HEK293 (cell line): ENCODE results near the gene CLN5.

Experiments used
- HOXC10 ChIP-seq: sonication (generic); formaldehyde crosslinking; IDR thresholded peaks from 2 replicates; pipeline ENCODE4 v1.8.1; 2023; ENCODE audit warnings: mild to moderate bottlenecking, missing genetic modification reagents
- HOXD13 ChIP-seq: sonication (generic); formaldehyde crosslinking; IDR thresholded peaks from 2 replicates; pipeline ENCODE4 v1.8.0; 2022; ENCODE audit warnings: missing genetic modification reagents, borderline replicate concordance
- KLF1 ChIP-seq: fragments of 450-650 bp; formaldehyde crosslinking; IDR thresholded peaks from 2 replicates; pipeline ENCODE4 v1.5.1; 2016; ENCODE audit warnings: missing biosample characterization, missing genetic modification characterization
- REPIN1 ChIP-seq: fragments of 450-650 bp; formaldehyde crosslinking; IDR thresholded peaks from 2 replicates; pipeline ENCODE4 v1.5.1; 2017; ENCODE audit warnings: missing biosample characterization, missing genetic modification characterization, low read depth
- SCRT1 ChIP-seq: fragments of 450-650 bp; formaldehyde crosslinking; IDR thresholded peaks from 2 replicates; pipeline ENCODE4 v1.5.1; 2016; ENCODE audit warnings: missing biosample characterization, missing genetic modification characterization, borderline replicate concordance
- TCF7L2 ChIP-seq: IDR thresholded peaks from 2 replicates; pipeline ENCODE4 v1.6.1; 2011; ENCODE audit warnings: low read depth, mild to moderate bottlenecking, inconsistent platforms, low read length, moderate library complexity, borderline replicate concordance
- WT1 ChIP-seq: fragments of 450-650 bp; formaldehyde crosslinking; IDR thresholded peaks from 2 replicates; pipeline ENCODE4 v1.5.1; 2016; ENCODE audit warnings: missing biosample characterization, missing genetic modification characterization
- YY2 ChIP-seq: fragments of 450-650 bp; formaldehyde crosslinking; IDR thresholded peaks from 2 replicates; pipeline ENCODE4 v1.5.1; 2016; ENCODE audit warnings: missing biosample characterization, missing genetic modification characterization
- ZFHX2 ChIP-seq: fragments of 450-650 bp; formaldehyde crosslinking; conservative IDR thresholded peaks from 2 replicates; pipeline ENCODE4 v1.5.1; 2016; ENCODE audit warnings: missing biosample characterization, missing genetic modification characterization
- ZFP3 ChIP-seq: fragments of 450-650 bp; formaldehyde crosslinking; IDR thresholded peaks from 2 replicates; pipeline ENCODE4 v1.5.1; 2016; ENCODE audit warnings: low read depth, missing biosample characterization, missing genetic modification characterization
- ZNF175 ChIP-seq: fragments of 450-650 bp; formaldehyde crosslinking; IDR thresholded peaks from 2 replicates; pipeline ENCODE4 v1.5.1; 2016; ENCODE audit warnings: missing biosample characterization, missing genetic modification characterization
- ZNF19 ChIP-seq: fragments of 450-650 bp; formaldehyde crosslinking; IDR thresholded peaks from 2 replicates; pipeline ENCODE4; 2016; ENCODE audit warnings: missing biosample characterization, missing genetic modification characterization, low read depth
- ZNF24 ChIP-seq: fragments of 450-650 bp; formaldehyde crosslinking; IDR thresholded peaks from 2 replicates; pipeline ENCODE4 v1.5.1; 2016; ENCODE audit warnings: missing biosample characterization, missing genetic modification characterization
- ZNF266 ChIP-seq: fragments of 450-650 bp; formaldehyde crosslinking; IDR thresholded peaks from 2 replicates; pipeline ENCODE4 v1.5.1; 2016; ENCODE audit warnings: missing biosample characterization, missing genetic modification characterization, low read depth
- ZNF274 ChIP-seq, 2 experiments: fragments of 200-500 bp in 1 of 2; fragments of 450-650 bp in 1 of 2; sonication (Bioruptor generic) in 1 of 2; formaldehyde crosslinking in 1 of 2; IDR thresholded peaks; 2 replicates each; pipeline versions ENCODE4 v1.5.1 to v1.6.1; 2014 to 2016; ENCODE audit warnings: borderline replicate concordance in 1 of 2, inconsistent platforms in 1 of 2, low read length in 1 of 2, missing biosample characterization in 1 of 2, missing genetic modification characterization in 1 of 2
- ZNF302 ChIP-seq: fragments of 450-650 bp; formaldehyde crosslinking; IDR thresholded peaks from 2 replicates; pipeline ENCODE4 v1.5.1; 2016; ENCODE audit warnings: missing biosample characterization, missing genetic modification characterization, low read depth
- ZNF324 ChIP-seq: fragments of 450-650 bp; formaldehyde crosslinking; IDR thresholded peaks from 2 replicates; pipeline ENCODE4 v1.5.1; 2016; ENCODE audit warnings: missing biosample characterization, missing genetic modification characterization
- ZNF341 ChIP-seq: fragments of 450-650 bp; formaldehyde crosslinking; IDR thresholded peaks from 2 replicates; pipeline ENCODE4; 2016; ENCODE audit warnings: low read depth, missing biosample characterization, missing genetic modification characterization
- ZNF350 ChIP-seq: fragments of 450-650 bp; formaldehyde crosslinking; IDR thresholded peaks from 2 replicates; pipeline ENCODE4 v1.5.0; 2017; ENCODE audit warnings: missing biosample characterization, mild to moderate bottlenecking, missing genetic modification characterization
- ZNF366 ChIP-seq: fragments of 450-650 bp; formaldehyde crosslinking; conservative IDR thresholded peaks from 2 replicates; pipeline ENCODE4 v1.5.1; 2016; ENCODE audit warnings: missing biosample characterization, missing genetic modification characterization
- ZNF423 ChIP-seq: fragments of 450-650 bp; formaldehyde crosslinking; IDR thresholded peaks from 2 replicates; pipeline ENCODE4 v1.5.1; 2016; ENCODE audit warnings: missing biosample characterization, missing genetic modification characterization
- ZNF510 ChIP-seq: fragments of 450-650 bp; formaldehyde crosslinking; IDR thresholded peaks from 2 replicates; pipeline ENCODE4 v1.5.1; 2018; ENCODE audit warnings: mild to moderate bottlenecking, missing genetic modification characterization, missing biosample characterization; ENCODE audit not compliant: insufficient replicate concordance
- ZNF514 ChIP-seq: fragments of 450-650 bp; formaldehyde crosslinking; IDR thresholded peaks from 2 replicates; pipeline ENCODE4 v1.5.1; 2016; ENCODE audit warnings: missing biosample characterization, missing genetic modification characterization
- ZNF549 ChIP-seq: fragments of 450-650 bp; IDR thresholded peaks from 2 replicates; pipeline ENCODE4 v1.5.1; 2018; ENCODE audit warnings: missing biosample characterization, missing genetic modification characterization, mild to moderate bottlenecking, inconsistent platforms, moderate library complexity
- ZNF585B ChIP-seq: fragments of 450-650 bp; formaldehyde crosslinking; IDR thresholded peaks from 2 replicates; pipeline ENCODE4 v1.5.1; 2016; ENCODE audit warnings: missing biosample characterization, missing genetic modification characterization
- ZNF600 ChIP-seq: fragments of 450-650 bp; formaldehyde crosslinking; IDR thresholded peaks from 2 replicates; pipeline ENCODE4 v1.5.1; 2016; ENCODE audit warnings: missing biosample characterization, missing genetic modification characterization
- ZSCAN16 ChIP-seq: fragments of 450-650 bp; formaldehyde crosslinking; IDR thresholded peaks from 2 replicates; pipeline ENCODE4 v1.5.1; 2016; ENCODE audit warnings: missing biosample characterization, missing genetic modification characterization
- TF ChIP-seq, protein P1 (sequence below): fragments of 450-650 bp; formaldehyde crosslinking; IDR thresholded peaks from 2 replicates; pipeline ENCODE4 v1.5.1; 2017; ENCODE audit warnings: missing biosample characterization, missing genetic modification characterization
- TF ChIP-seq, protein P2 (sequence below): fragments of 450-650 bp; formaldehyde crosslinking; IDR thresholded peaks from 2 replicates; pipeline ENCODE4 v1.5.1; 2017; ENCODE audit warnings: missing biosample characterization, missing genetic modification characterization
- TF ChIP-seq, protein P3 (sequence below): fragments of 450-650 bp; formaldehyde crosslinking; IDR thresholded peaks from 2 replicates; pipeline ENCODE4 v1.5.1; 2016; ENCODE audit warnings: missing biosample characterization, missing genetic modification characterization
- TF ChIP-seq, protein P4 (sequence below): fragments of 450-650 bp; formaldehyde crosslinking; IDR thresholded peaks from 2 replicates; pipeline ENCODE4 v1.5.1; 2016; ENCODE audit warnings: missing biosample characterization, missing genetic modification characterization
- TF ChIP-seq, protein P5 (sequence below): fragments of 450-650 bp; formaldehyde crosslinking; IDR thresholded peaks from 2 replicates; pipeline ENCODE4 v1.5.1; 2016; ENCODE audit warnings: missing biosample characterization, missing genetic modification characterization

Gene CLN5

DNA sequence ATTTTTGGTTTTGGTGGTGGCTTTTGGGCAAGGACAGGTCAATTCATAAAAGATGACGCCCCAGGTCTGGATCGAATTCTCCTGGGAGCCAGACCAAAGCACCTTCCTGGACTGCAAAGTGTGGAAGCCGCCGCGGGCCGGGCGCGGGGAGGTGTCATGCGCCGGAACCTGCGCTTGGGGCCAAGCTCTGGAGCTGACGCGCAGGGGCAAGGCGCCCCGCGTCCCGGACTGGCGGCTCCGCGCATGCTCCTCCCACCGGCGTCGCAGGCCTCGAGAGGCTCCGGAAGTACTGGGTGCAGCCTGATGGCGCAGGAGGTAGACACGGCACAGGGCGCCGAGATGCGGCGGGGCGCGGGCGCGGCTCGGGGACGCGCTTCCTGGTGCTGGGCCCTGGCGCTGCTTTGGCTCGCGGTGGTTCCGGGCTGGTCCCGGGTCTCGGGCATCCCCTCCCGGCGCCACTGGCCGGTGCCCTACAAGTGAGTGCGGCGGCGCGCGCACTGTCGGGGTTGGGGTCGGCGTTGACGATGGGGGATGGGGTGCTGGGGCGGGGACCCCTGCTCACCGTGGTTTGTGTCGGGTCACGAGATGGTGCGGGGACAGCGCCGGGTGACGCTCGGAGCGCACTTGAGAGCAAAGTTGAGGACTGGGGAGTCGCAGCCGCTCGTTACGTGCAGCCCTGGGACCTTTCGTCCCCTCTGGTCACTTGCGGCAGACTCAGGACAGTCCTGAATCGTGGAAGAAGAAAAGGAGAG is at the start of gene CLN5 (continued):
- TF ChIP-seq, protein P1, sequence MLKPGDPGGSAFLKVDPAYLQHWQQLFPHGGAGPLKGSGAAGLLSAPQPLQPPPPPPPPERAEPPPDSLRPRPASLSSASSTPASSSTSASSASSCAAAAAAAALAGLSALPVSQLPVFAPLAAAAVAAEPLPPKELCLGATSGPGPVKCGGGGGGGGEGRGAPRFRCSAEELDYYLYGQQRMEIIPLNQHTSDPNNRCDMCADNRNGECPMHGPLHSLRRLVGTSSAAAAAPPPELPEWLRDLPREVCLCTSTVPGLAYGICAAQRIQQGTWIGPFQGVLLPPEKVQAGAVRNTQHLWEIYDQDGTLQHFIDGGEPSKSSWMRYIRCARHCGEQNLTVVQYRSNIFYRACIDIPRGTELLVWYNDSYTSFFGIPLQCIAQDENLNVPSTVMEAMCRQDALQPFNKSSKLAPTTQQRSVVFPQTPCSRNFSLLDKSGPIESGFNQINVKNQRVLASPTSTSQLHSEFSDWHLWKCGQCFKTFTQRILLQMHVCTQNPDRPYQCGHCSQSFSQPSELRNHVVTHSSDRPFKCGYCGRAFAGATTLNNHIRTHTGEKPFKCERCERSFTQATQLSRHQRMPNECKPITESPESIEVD (tag by site-specific recombination) = no peak
- TF ChIP-seq TCF7L2 (no peak), ZNF266 (tag by site-specific recombination) (no peak), REPIN1 (tag by site-specific recombination) (no peak), ZNF600 (peak; percentile 82), WT1 (tag by site-specific recombination) (no peak; the same call in 1 of the 2 replicates), ZNF366 (tag by site-specific recombination) (no peak), ZNF324 (no peak), ZNF510 (tag by site-specific recombination) (no peak), ZFP3 (tag by site-specific recombination) (no peak), HOXD13 (no peak), ZNF274 (IDR thresholded peaks at IDR 0.05; ENCODE audit: low read length) (no peak), ZNF274 (tag by site-specific recombination; IDR thresholded peaks at IDR 0.05; ENCODE audit: borderline replicate concordance) (no peak), HOXC10 (no peak), ZNF585B (no peak), KLF1 (tag by site-specific recombination) (peak; percentile 26; the same call in 1 of the 2 replicates), ZNF341 (tag by site-specific recombination) (peak; percentile 72), ZNF423 (no peak), ZNF175 (tag by site-specific recombination) (no peak), ZNF514 (tag by site-specific recombination) (no peak), ZNF302 (tag by site-specific recombination) (no peak), ZFHX2 (no peak), ZNF350 (tag by site-specific recombination) (no peak), ZNF24 (tag by site-specific recombination) (no peak), YY2 (tag by site-specific recombination) (no peak), ZNF549 (no peak), ZNF19 (tag by site-specific recombination) (no peak), SCRT1 (no peak), ZSCAN16 (tag by site-specific recombination) (no peak)
- TF ChIP-seq, protein P2, sequence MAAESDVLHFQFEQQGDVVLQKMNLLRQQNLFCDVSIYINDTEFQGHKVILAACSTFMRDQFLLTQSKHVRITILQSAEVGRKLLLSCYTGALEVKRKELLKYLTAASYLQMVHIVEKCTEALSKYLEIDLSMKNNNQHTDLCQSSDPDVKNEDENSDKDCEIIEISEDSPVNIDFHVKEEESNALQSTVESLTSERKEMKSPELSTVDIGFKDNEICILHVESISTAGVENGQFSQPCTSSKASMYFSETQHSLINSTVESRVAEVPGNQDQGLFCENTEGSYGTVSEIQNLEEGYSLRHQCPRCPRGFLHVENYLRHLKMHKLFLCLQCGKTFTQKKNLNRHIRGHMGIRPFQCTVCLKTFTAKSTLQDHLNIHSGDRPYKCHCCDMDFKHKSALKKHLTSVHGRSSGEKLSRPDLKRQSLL (tag by site-specific recombination) = peak; percentile 72; the same call in 1 of the 2 replicates
- TF ChIP-seq, protein P3, sequence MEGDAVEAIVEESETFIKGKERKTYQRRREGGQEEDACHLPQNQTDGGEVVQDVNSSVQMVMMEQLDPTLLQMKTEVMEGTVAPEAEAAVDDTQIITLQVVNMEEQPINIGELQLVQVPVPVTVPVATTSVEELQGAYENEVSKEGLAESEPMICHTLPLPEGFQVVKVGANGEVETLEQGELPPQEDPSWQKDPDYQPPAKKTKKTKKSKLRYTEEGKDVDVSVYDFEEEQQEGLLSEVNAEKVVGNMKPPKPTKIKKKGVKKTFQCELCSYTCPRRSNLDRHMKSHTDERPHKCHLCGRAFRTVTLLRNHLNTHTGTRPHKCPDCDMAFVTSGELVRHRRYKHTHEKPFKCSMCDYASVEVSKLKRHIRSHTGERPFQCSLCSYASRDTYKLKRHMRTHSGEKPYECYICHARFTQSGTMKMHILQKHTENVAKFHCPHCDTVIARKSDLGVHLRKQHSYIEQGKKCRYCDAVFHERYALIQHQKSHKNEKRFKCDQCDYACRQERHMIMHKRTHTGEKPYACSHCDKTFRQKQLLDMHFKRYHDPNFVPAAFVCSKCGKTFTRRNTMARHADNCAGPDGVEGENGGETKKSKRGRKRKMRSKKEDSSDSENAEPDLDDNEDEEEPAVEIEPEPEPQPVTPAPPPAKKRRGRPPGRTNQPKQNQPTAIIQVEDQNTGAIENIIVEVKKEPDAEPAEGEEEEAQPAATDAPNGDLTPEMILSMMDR (tag by site-specific recombination) = peak; percentile 40; the same call in 1 of the 2 replicates
- TF ChIP-seq, protein P4, sequence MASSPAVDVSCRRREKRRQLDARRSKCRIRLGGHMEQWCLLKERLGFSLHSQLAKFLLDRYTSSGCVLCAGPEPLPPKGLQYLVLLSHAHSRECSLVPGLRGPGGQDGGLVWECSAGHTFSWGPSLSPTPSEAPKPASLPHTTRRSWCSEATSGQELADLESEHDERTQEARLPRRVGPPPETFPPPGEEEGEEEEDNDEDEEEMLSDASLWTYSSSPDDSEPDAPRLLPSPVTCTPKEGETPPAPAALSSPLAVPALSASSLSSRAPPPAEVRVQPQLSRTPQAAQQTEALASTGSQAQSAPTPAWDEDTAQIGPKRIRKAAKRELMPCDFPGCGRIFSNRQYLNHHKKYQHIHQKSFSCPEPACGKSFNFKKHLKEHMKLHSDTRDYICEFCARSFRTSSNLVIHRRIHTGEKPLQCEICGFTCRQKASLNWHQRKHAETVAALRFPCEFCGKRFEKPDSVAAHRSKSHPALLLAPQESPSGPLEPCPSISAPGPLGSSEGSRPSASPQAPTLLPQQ (tag by site-specific recombination) = 0 out of 2 replicates have a peak, but pooled peaks have one; percentile 38
- TF ChIP-seq, protein P5, sequence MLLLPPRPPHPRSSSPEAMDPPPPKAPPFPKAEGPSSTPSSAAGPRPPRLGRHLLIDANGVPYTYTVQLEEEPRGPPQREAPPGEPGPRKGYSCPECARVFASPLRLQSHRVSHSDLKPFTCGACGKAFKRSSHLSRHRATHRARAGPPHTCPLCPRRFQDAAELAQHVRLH (tag by site-specific recombination) = no peak
- TF ChIP-seq, all 188 proteins: peak for 34
